HepG2 (cell line): ENCODE results near the gene PTPN3. TPM values are rescaled to one million over a fixed set of nuclear protein-coding genes. Genes with fewer than 3 reads are reported as not detected.

Experiments
- ATAC-seq: fragments of 200-7000 bp; cut with Tn5 transposase; 3 replicates; pipeline ENCODE4 v1.9.1; 2020; ENCODE audit warnings: mild to moderate bottlenecking, moderate library complexity
- BruUV-seq: library from RNA; stranded (reverse); fragments of 400-500 nt; replicated peaks from 2 replicates; lab custom pipeline; 2021; lab: Mats Ljungman, UMichigan
- CTCF ChIA-PET: fragments of 300-600 bp; formaldehyde crosslinking; extraction: SDS; loops from one replicate; lab custom pipeline; 2021; ENCODE audit warnings: low total read pairs, inconsistent platforms, low intra/inter-chr PET ratio; lab: Yijun Ruan, JAX
- POLR2A ChIA-PET: fragments of 350-600 bp; sonication (Branson Sonifier 250); formaldehyde crosslinking; loops from one replicate; lab custom pipeline; 2020; ENCODE audit warnings: antibody characterized with exemption, inconsistent platforms; lab: Yijun Ruan, JAX
- DNase-seq: peaks from one replicate; pipeline ENCODE4 v3.0.0-alpha.2; 2015; ENCODE audit warnings: low spot score
- FAIRE-seq: peaks from 3 replicates; lab custom pipeline; 2011; peaks lifted over from hg19 to GRCh38; lab: Jason Lieb, UNC
- H2AFZ ChIP-seq: one replicate; pipeline ENCODE4 v1.6.1; 2011; ENCODE audit warnings: low read length, inconsistent platforms
- H3K27ac ChIP-seq: fragments of 300-600 bp; 3 replicates; pipeline ENCODE4 v1.8.0; 2011; ENCODE audit warnings: mixed run types, mild to moderate bottlenecking, mixed read lengths, low read length, inconsistent platforms; ENCODE audit not compliant: insufficient read depth; ENCODE audit errors: extremely low read length
- H3K27me3 ChIP-seq, 2 experiments: fragments of 200-600 bp in 1 of 2; 2 replicates in 1 of 2; 3 replicates in 1 of 2; pipeline versions ENCODE4 v1.6.0 to v1.8.0; 2011; ENCODE audit warnings: low read length in 2 of 2, mild to moderate bottlenecking in 2 of 2, moderate library complexity in 2 of 2, inconsistent platforms in 1 of 2; ENCODE audit not compliant: insufficient read depth in 2 of 2, control insufficient read depth in 1 of 2
- H3K36me3 ChIP-seq, 2 experiments: fragments of 200-600 bp in 1 of 2; replicated peaks in 1 of 2; 2 replicates in 1 of 2; 3 replicates in 1 of 2; pipeline versions ENCODE4 v1.5.1 to v1.8.0; 2011; ENCODE audit warnings: low read length in 2 of 2, inconsistent platforms in 1 of 2; ENCODE audit not compliant: insufficient read depth in 2 of 2, control insufficient read depth in 1 of 2
- H3K4me1 ChIP-seq: 2 replicates; pipeline ENCODE4 v1.5.1; 2012; ENCODE audit warnings: low read length, inconsistent platforms; ENCODE audit not compliant: insufficient read depth
- H3K4me2 ChIP-seq: 2 replicates; pipeline ENCODE4 v1.6.0; 2011; ENCODE audit warnings: low read depth, low read length, inconsistent platforms
- H3K4me3 ChIP-seq, 3 experiments: fragments of 200-600 bp in 1 of 3; sonication (generic), shearing (Covaris generic) in 1 of 3; replicated peaks in 1 of 3; 2 replicates each; pipeline ENCODE4 v1.5.1; 2011 to 2016; ENCODE audit warnings: low read length in 3 of 3, inconsistent platforms in 2 of 3, low read depth in 2 of 3, mild to moderate bottlenecking in 2 of 3, control low read depth in 1 of 3, mixed read lengths in 1 of 3; ENCODE audit not compliant: insufficient read depth in 1 of 3
- H3K79me2 ChIP-seq: one replicate; pipeline ENCODE4 v1.6.1; 2011; ENCODE audit warnings: low read length, inconsistent platforms; ENCODE audit not compliant: insufficient read depth
- H3K9ac ChIP-seq: 2 replicates; pipeline ENCODE4 v1.6.0; 2011; ENCODE audit warnings: mild to moderate bottlenecking, low read depth, low read length, inconsistent platforms; ENCODE audit not compliant: insufficient read depth
- H3K9me3 ChIP-seq: 2 replicates; pipeline ENCODE4 v1.5.1; 2012; ENCODE audit warnings: mild to moderate bottlenecking, low read length
- H4K20me1 ChIP-seq: 2 replicates; pipeline ENCODE4 v1.6.0; 2011; ENCODE audit warnings: inconsistent platforms, mild to moderate bottlenecking, low read length, moderate library complexity; ENCODE audit not compliant: insufficient read depth
- BCL3 ChIP-seq: sonication (generic); formaldehyde crosslinking; IDR thresholded peaks from 2 replicates; pipeline ENCODE4 v1.5.1; 2020; ENCODE audit warnings: mild to moderate bottlenecking, missing genetic modification reagents, moderate library complexity
- GLI4 ChIP-seq: sonication (generic); formaldehyde crosslinking; IDR thresholded peaks from 2 replicates; pipeline ENCODE4 v1.5.1; 2020; ENCODE audit warnings: missing genetic modification reagents, mild to moderate bottlenecking, moderate library complexity, borderline replicate concordance
- GPN1 ChIP-seq: sonication (generic); formaldehyde crosslinking; IDR thresholded peaks from 2 replicates; pipeline ENCODE4 v1.5.1; 2020; ENCODE audit warnings: missing genetic modification reagents, borderline replicate concordance
- HBP1 ChIP-seq: IDR thresholded peaks from 2 replicates; pipeline ENCODE4 v1.6.1; 2016; ENCODE audit warnings: low read depth, control low read depth
- HINFP ChIP-seq: sonication (generic); formaldehyde crosslinking; IDR thresholded peaks from 2 replicates; pipeline ENCODE4 v1.4.0; 2020; ENCODE audit warnings: low read depth, mild to moderate bottlenecking, missing genetic modification reagents
- NKX3-1 ChIP-seq: sonication (generic); formaldehyde crosslinking; IDR thresholded peaks from 2 replicates; pipeline ENCODE4 v1.5.0; 2020; ENCODE audit warnings: missing genetic modification reagents
- PHF8 ChIP-seq: sonication (generic); formaldehyde crosslinking; IDR thresholded peaks from 2 replicates; pipeline ENCODE4 v1.5.0; 2020; ENCODE audit warnings: missing genetic modification reagents
- RAD21 ChIP-seq: fragments of 450-650 bp; formaldehyde crosslinking; IDR thresholded peaks from 2 replicates; pipeline ENCODE4 v1.5.0; 2020; ENCODE audit warnings: mild to moderate bottlenecking
- REXO4 ChIP-seq: sonication (generic); formaldehyde crosslinking; IDR thresholded peaks from 2 replicates; pipeline ENCODE4 v1.8.0; 2022; ENCODE audit warnings: missing genetic modification reagents, mild to moderate bottlenecking, borderline replicate concordance
- SIN3A ChIP-seq: IDR thresholded peaks from 2 replicates; pipeline ENCODE4 v1.6.1; 2011; ENCODE audit warnings: low read depth, mild to moderate bottlenecking, control low read depth, low read length, borderline replicate concordance
- SIX1 ChIP-seq: sonication (generic); formaldehyde crosslinking; IDR thresholded peaks from 2 replicates; pipeline ENCODE4 v1.4.0; 2020; ENCODE audit warnings: missing genetic modification reagents, borderline replicate concordance
- SNAPC2 ChIP-seq: sonication (generic); formaldehyde crosslinking; IDR thresholded peaks from 2 replicates; pipeline ENCODE4 v1.8.1; 2022; ENCODE audit warnings: mild to moderate bottlenecking, missing genetic modification reagents
- TAF1 ChIP-seq: sonication (generic); formaldehyde crosslinking; IDR thresholded peaks from 2 replicates; pipeline ENCODE4 v1.4.0; 2020; ENCODE audit warnings: missing genetic modification reagents
- TBX3 ChIP-seq: fragments of 450-650 bp; IDR thresholded peaks from 2 replicates; pipeline ENCODE4 v1.6.1; 2017; ENCODE audit warnings: antibody characterized with exemption, mild to moderate bottlenecking, inconsistent platforms, borderline replicate concordance
- TSC22D2 ChIP-seq: sonication (generic); formaldehyde crosslinking; IDR thresholded peaks from 2 replicates; pipeline ENCODE4 v1.5.1; 2020; ENCODE audit warnings: missing genetic modification reagents, mild to moderate bottlenecking, borderline replicate concordance
- UBTF ChIP-seq: sonication (generic); formaldehyde crosslinking; IDR thresholded peaks from 2 replicates; pipeline ENCODE4 v1.4.0; 2020; ENCODE audit warnings: mild to moderate bottlenecking, missing genetic modification reagents
- ZNF589 ChIP-seq: sonication (generic); formaldehyde crosslinking; conservative IDR thresholded peaks from 2 replicates; pipeline ENCODE4 v1.8.0; 2022; ENCODE audit warnings: mild to moderate bottlenecking, moderate library complexity, missing genetic modification reagents
- ZNF780A ChIP-seq: sonication (generic); formaldehyde crosslinking; IDR thresholded peaks from 2 replicates; pipeline ENCODE4 v1.8.0; 2022; ENCODE audit warnings: mild to moderate bottlenecking, missing genetic modification reagents, moderate library complexity
- WGBS: methylation state at CpG from one replicate; pipeline ENCODE4 v1.1.6; 2017; ENCODE audit warnings: low lambda C conversion rate; 5-methylcytosine and 5-hydroxymethylcytosine counted together
- in situ Hi-C: cut with HindIII; loops from 2 replicates; pipeline ENCODE4 v1.10.0; 2017; ENCODE audit warnings: low pct_unique_long_range_greater_than_20kb; ENCODE audit not compliant: extremely low pct_ligation_motif_present
- intact Hi-C: fragments of 100-400 bp; cut with micrococcal nuclease; formaldehyde crosslinking; loops from one replicate; pipeline ENCODE4 v1.10.0; 2022; ENCODE audit not compliant: unreplicated experiment
- polyA plus RNA-seq, 8 experiments: library from polyadenylated mRNA; depleted of rRNA in 3 of 8; stranded (reverse) in 7 of 8; unstranded in 1 of 8; fragments of >200 nt; fragmentation: Illumina TruSeq in 4 of 8; extraction: Trizol in 4 of 8; gene quantifications; 2 replicates each; pipeline versions ENCODE4 v1.2.1 to v1.2.3, GENCODE V29; 2011 to 2016; ENCODE audit warnings: low read depth in 4 of 8, missing spikeins in 1 of 8, mixed read lengths in 1 of 8; ENCODE audit not compliant: insufficient read depth in 1 of 8
- total RNA-seq, 5 experiments: library from RNA; depleted of rRNA; stranded (reverse); fragments of >200 nt; fragmentation: Illumina TruSeq; extraction: Trizol; gene quantifications; 2 replicates each; pipeline ENCODE4 v1.2.3, GENCODE V29; 2016; ENCODE audit warnings: low read depth in 1 of 5

PTPN3 gene
- total and polyA plus RNA-seq, 2 of the 13 experiments (the other 11 are each of a cell fraction or from before 2014, with no cell fraction given): 5.6 to 20.5 TPM

- TF ChIP-seq HINFP: no peak
- TF ChIP-seq GLI4: no peak
- no peak for TF ChIP-seq UBTF
- TF ChIP-seq SNAPC2 (CRISPR knock-in tag): no peak
These were observed 98.8 kb downstream of the PTPN3 start (continued) for GRCh38 chr9:109399258-109399767.

- Histone ChIP-seq H3K27me3 (no peaks in the 10 kb centered on the region), H3K9ac (no peak overlapping the region), H2AFZ (no peak overlapping the region), H3K4me1 (no peaks in the 10 kb centered on the region), H3K4me2 (no peak overlapping the region), H3K9me3 (no peaks in the 10 kb centered on the region), H4K20me1 (no peaks in the 10 kb centered on the region), H3K27ac (no peak overlapping the region), H3K4me3 (no peak overlapping the region), H3K79me2 (no peaks in the 10 kb centered on the region), H3K36me3 (peaks cover 23 to 46% of the 10 kb centered on the region in 2 experiments; a peak in 4 of 5 replicates)
- CTCF ChIA-PET: no interaction called here
- DNase-seq: no peak
- 96% methylated on average over 10 of the region's 10 CpGs for WGBS
- no peak for ATAC-seq
- intact Hi-C loops (no loop called here), in situ Hi-C loops (no loop called here)
- BruUV-seq: no TSS peak
- POLR2A ChIA-PET: no interaction called here
- no peak for FAIRE-seq
- TF ChIP-seq NKX3-1: no peak
- no peak for TF ChIP-seq GPN1 (CRISPR knock-in tag)
- no peak for TF ChIP-seq SIN3A
- TF ChIP-seq HBP1 (CRISPR knock-in tag): no peak
- no peak for TF ChIP-seq ZNF780A (CRISPR knock-in tag)
- TF ChIP-seq PHF8: no peak
- no peak for TF ChIP-seq REXO4 (CRISPR knock-in tag)
- TF ChIP-seq BCL3 (CRISPR knock-in tag): no peak
- TF ChIP-seq ZNF589 (CRISPR knock-in tag): no peak
- TF ChIP-seq TBX3: no peak
- no peak for TF ChIP-seq TSC22D2 (CRISPR knock-in tag)
- no peak for TF ChIP-seq SIX1 (CRISPR knock-in tag)
- TF ChIP-seq RAD21 (CRISPR knock-in tag): no peak
- TF ChIP-seq TAF1 (CRISPR knock-in tag): no peak
These were observed 106.9 kb downstream of the PTPN3 start for GRCh38 chr9:109391176-109391575.
